ENCODE results near the gene MAPK8.

Gene MAPK8

DNA sequence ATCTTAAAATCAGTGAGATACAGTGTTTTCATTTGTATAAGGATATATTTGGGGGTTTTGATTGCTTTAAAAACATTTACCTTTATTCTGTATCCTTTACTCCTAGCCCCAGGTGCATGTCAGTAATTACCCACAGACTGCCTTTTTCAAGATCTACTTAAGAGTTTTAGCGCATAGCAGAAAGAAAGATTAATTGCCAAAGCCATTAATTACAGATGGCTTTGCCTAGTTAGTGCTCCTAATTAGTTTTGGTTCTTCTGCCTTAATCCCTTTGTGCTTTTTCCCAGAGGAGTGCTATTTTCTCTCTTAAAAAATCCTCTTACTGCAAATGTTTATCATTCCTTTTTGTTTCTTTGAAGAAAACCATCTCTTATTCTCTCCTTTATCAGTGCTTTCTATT is 122.8 kb downstream of the MAPK8 start:
- Histone ChIP-seq H3K9me3 (ENCODE audit: low read length) (no peaks in the 10 kb centered on the region), H3K36me3 (ENCODE audit: insufficient read depth, low read length) (peaks cover 49% of the 10 kb centered on the region), H3K4me1 (ENCODE audit: insufficient read depth, low read length) (no peaks in the 10 kb centered on the region), H2AFZ (ENCODE audit: low read depth, low read length) (no peak overlapping the region), H3K4me3 (ENCODE audit: low read length) (no peak overlapping the region), H3K27me3 (ENCODE audit: insufficient read depth, low read length) (no peaks in the 10 kb centered on the region)

DNA sequence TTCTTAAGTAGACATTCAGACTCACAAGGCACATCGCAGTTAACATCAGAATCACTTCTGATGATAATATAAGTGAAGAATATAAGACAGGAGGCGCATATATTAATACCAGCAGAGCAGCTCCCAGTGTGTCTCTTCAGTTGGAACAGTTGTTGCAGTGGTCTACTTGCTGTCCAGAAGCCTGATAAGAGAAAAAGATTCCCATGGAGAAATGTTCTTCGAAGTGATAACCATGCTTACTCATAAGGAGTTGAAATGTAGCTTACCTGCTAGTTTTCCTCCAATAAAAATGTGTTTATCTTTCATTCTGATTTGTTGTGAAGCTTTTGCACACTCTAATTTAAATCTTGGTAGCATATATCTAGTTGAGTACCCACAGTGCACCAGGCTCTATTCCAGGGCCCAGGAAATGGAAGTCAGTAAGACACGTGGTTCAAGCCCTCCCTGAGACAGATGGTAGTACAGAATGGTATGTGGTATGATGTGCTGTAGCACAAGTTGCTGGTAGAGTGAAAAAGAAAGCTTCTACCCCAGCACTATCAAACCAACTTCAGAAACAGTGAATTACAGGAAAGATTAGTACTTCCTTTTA is 124.0 kb downstream of the MAPK8 start:
- Histone ChIP-seq H3K36me3 (ENCODE audit: insufficient read depth, low read length) (peaks cover 56% of the 10 kb centered on the region), H3K9me3 (ENCODE audit: low read length) (no peaks in the 10 kb centered on the region), H3K27me3 (ENCODE audit: insufficient read depth, low read length) (no peaks in the 10 kb centered on the region), H3K4me1 (ENCODE audit: insufficient read depth, low read length) (no peaks in the 10 kb centered on the region), H3K4me3 (ENCODE audit: low read length) (no peak overlapping the region), H2AFZ (ENCODE audit: low read depth, low read length) (no peak overlapping the region)

DNA sequence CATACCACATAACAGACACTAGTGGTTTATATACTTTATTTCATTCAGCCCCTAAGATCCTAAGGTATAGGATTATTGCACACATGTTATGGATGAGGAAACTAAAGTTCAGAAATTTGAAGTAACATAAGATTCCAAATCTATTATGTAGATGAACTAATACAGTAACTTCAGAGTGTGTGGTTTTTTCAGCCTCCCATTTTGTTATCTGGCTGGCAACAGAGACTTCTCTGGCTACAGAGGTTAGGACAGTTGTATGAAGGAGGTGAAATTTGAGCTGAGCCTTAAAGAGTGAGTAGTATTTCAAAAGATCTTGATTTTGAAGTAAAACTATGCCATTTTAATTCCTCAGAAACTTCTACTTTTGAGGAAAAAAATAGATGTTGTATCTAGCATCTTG is 125.4 kb downstream of the MAPK8 start:
- Histone ChIP-seq H3K4me1 (ENCODE audit: insufficient read depth, low read length) (no peaks in the 10 kb centered on the region), H3K9me3 (ENCODE audit: low read length) (no peaks in the 10 kb centered on the region), H3K4me3 (ENCODE audit: low read length) (no peak overlapping the region), H3K27me3 (ENCODE audit: insufficient read depth, low read length) (no peaks in the 10 kb centered on the region), H3K36me3 (ENCODE audit: insufficient read depth, low read length) (peaks cover 55% of the 10 kb centered on the region), H2AFZ (ENCODE audit: low read depth, low read length) (no peak overlapping the region)

DNA sequence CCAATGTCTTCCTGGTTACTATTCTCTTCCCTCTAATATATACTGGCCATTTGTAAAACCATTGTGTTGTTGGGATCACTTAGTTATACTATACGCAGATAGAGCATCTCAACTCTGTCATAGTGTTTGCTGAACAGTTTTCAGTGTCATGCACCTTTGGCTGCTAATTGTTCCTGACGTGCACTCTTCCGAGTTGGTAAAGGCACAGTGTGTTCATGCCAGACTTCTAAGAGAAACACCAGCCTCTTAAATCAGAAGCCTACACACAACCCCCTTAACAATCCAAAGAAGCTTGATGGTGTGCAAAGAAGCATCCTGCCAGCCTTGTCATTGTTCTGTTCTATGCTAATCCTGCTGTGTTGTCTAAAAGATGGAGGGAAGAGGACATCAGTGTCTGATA is 131.1 kb downstream of the MAPK8 start:
- no peak overlapping the region for H3K4me3 ChIP-seq (ENCODE audit: low read length)
- H3K27me3 ChIP-seq (ENCODE audit: insufficient read depth, low read length) = no peaks in the 10 kb centered on the region
- H3K4me1 ChIP-seq (ENCODE audit: insufficient read depth, low read length) = no peaks in the 10 kb centered on the region
- no peak overlapping the region for H2AFZ ChIP-seq (ENCODE audit: low read depth, low read length)
- H3K9me3 ChIP-seq (ENCODE audit: low read length) = no peaks in the 10 kb centered on the region
- H3K36me3 ChIP-seq (ENCODE audit: insufficient read depth, low read length) = peaks cover 35% of the 10 kb centered on the region

DNA sequence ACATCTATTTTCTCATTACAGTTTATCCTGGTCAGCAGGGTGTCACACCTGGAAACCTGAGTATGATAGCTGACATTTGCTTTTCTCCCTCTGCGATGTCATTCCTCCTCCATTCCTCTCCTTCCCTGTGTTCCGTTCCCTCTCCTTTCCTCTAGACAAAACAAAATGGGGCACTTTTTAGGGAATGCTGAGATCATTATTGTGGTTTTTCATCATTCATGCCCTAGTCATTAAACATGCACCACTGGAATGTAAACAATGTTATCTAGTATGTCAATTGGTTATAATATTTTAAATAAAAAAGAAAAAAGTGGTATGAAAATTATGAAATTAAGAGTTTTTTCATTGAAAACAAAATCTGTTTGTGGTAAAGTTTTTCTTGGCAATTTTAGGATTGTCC is 132.6 kb downstream of the MAPK8 start:
- H3K27me3 ChIP-seq (ENCODE audit: insufficient read depth, low read length) = no peaks in the 10 kb centered on the region
- H3K4me1 ChIP-seq (ENCODE audit: insufficient read depth, low read length) = no peaks in the 10 kb centered on the region
- no peak overlapping the region for H2AFZ ChIP-seq (ENCODE audit: low read depth, low read length)
- no peaks in the 10 kb centered on the region for H3K9me3 ChIP-seq (ENCODE audit: low read length)
- no peak overlapping the region for H3K4me3 ChIP-seq (ENCODE audit: low read length)
- peaks cover 28% of the 10 kb centered on the region for H3K36me3 ChIP-seq (ENCODE audit: insufficient read depth, low read length)

DNA sequence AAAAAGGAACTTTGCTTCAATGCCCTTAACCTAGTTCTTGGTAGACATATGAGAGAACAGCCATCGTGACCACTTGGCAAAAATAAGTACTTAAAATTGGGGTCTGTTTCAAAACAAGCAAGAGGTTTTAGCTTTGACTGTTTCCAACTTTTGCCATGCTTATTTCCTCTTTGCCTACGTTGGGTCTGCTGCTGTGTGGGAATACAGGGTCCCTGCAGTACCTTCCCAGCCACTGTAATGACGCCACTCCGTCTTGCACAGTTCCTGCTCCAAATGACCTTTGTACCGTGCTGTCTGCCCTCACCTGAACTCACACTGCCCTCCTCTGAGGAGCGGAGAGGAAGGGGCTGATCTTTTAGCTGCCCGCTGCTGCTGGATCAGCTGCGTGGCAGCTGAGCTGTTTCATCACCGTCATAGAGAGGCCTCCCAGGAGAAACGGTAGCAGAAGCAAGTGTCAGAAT is 133.1 kb downstream of the MAPK8 start:
- no peak overlapping the region for H2AFZ ChIP-seq (ENCODE audit: low read depth, low read length)
- H3K4me3 ChIP-seq (ENCODE audit: low read length) = no peak overlapping the region

DNA sequence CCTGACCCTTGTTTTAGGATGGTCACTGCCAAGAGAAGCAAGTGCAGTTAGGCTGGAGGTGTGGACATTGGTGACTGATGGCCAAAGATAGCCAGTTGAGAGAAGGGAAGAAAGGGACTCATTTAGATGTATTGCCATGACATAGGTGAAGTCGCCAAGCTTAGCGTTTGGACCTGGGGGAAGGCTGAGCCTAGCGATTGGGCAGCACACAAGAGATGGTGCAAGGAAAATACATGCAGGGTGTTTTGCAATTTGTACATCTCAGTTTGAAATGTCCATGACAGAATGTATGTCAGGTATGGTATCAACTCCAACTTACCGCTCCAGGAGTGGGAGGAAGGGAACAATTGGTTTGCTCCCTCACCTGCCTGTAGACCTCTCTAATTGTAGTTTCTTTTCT is 134.3 kb downstream of the MAPK8 start:
- H3K36me3 ChIP-seq (ENCODE audit: insufficient read depth, low read length) = peaks cover 19% of the 10 kb centered on the region
- no peaks in the 10 kb centered on the region for H3K27me3 ChIP-seq (ENCODE audit: insufficient read depth, low read length)
- H3K4me1 ChIP-seq (ENCODE audit: insufficient read depth, low read length) = no peaks in the 10 kb centered on the region
- H2AFZ ChIP-seq (ENCODE audit: low read depth, low read length) = no peak overlapping the region
- no peak overlapping the region for H3K4me3 ChIP-seq (ENCODE audit: low read length)
- H3K9me3 ChIP-seq (ENCODE audit: low read length) = no peaks in the 10 kb centered on the region

More for the DNA sequence above, 133.1 kb downstream of the MAPK8 start:
- no peaks in the 10 kb centered on the region for H3K9me3 ChIP-seq (ENCODE audit: low read length)
- no peaks in the 10 kb centered on the region for H3K4me1 ChIP-seq (ENCODE audit: insufficient read depth, low read length)
- peaks cover 24% of the 10 kb centered on the region for H3K36me3 ChIP-seq (ENCODE audit: insufficient read depth, low read length)
- no peaks in the 10 kb centered on the region for H3K27me3 ChIP-seq (ENCODE audit: insufficient read depth, low read length)

DNA sequence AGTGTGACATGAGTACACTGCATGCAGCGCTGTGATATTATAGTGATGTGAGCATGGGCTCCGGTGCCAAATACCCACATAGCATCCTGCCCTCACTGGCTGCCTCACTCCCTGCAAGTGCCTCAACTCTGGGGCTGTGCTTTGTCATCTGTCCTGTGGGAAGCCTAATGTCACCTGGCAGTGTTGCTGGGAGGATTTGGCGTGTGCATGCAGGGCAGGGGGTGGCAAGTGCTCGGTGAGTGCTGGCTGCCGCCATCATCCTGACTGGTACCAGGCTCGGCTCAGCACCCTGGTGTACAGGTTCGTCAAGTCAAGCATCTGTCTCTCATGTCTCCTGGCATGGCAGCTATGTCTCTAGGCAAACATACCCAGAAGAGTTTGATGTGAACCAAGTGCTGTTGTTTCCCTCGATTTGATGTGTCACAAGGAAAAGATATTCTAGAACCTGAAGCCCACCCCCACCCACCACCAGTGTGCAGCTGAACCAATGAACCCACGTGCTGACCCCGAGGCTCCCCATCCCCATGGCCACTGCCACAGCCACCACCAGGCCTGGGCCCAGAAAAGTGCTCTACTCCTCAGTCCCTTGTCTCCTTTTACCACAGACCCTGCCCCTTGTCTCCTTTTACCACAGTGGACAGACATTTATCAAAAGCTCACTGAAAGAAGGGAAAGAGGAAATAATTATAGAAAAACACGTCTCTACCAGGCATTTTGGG is 135.8 kb downstream of the MAPK8 start:
- Histone ChIP-seq H3K27me3 (ENCODE audit: insufficient read depth, low read length) (no peaks in the 10 kb centered on the region), H3K4me1 (ENCODE audit: insufficient read depth, low read length) (no peaks in the 10 kb centered on the region), H3K36me3 (ENCODE audit: insufficient read depth, low read length) (peaks cover 7% of the 10 kb centered on the region), H2AFZ (ENCODE audit: low read depth, low read length) (no peak overlapping the region), H3K4me3 (ENCODE audit: low read length) (no peak overlapping the region), H3K9me3 (ENCODE audit: low read length) (no peaks in the 10 kb centered on the region)

DNA sequence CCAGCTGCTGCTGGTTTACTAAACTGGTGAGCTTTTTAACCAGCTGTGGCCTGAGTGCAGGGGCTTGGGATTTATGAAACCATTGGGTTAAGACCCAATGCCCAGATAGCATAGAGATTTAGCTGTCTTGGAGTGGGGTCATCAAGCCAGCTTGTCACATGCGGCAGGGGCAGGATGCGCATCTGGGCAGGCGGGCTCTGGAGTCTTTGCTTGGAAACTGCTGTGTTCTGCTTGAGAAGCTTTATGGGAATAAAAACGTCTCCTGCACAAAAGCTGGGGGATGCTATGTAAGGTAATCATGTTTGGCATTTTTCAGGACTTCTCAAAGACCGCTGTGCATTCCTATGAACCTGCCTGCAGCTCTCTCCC is 136.3 kb downstream of the MAPK8 start:
- H2AFZ ChIP-seq (ENCODE audit: low read depth, low read length) = no peak overlapping the region
- no peaks in the 10 kb centered on the region for H3K9me3 ChIP-seq (ENCODE audit: low read length)
- H3K27me3 ChIP-seq (ENCODE audit: insufficient read depth, low read length) = no peaks in the 10 kb centered on the region
- H3K4me3 ChIP-seq (ENCODE audit: low read length) = no peak overlapping the region
- peaks cover 4% of the 10 kb centered on the region for H3K36me3 ChIP-seq (ENCODE audit: insufficient read depth, low read length)
- H3K4me1 ChIP-seq (ENCODE audit: insufficient read depth, low read length) = no peaks in the 10 kb centered on the region

DNA sequence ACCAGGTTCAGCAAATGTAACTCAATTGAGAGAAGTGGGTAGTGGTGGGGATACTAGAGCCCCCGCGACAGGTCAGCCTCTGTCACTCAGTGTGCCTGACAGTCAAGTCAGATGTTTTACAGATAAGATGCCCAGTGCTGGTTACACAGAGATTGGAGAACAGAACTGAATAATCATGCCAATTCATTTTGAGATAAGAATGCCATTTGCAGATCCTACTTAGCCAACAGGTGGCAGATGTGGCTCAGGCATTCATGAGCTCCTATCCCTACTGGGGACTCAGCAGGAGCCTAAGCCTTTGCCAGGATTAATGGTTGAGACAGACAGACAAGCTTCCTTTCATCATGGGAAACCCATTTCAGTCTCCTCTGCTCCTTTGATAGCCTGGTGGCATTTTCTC is 137.8 kb downstream of the MAPK8 start:
- Histone ChIP-seq H3K4me1 (ENCODE audit: insufficient read depth, low read length) (no peaks in the 10 kb centered on the region), H3K9me3 (ENCODE audit: low read length) (no peaks in the 10 kb centered on the region), H3K36me3 (ENCODE audit: insufficient read depth, low read length) (no peaks in the 10 kb centered on the region), H2AFZ (ENCODE audit: low read depth, low read length) (no peak overlapping the region), H3K27me3 (ENCODE audit: insufficient read depth, low read length) (no peaks in the 10 kb centered on the region), H3K4me3 (ENCODE audit: low read length) (no peak overlapping the region)

DNA sequence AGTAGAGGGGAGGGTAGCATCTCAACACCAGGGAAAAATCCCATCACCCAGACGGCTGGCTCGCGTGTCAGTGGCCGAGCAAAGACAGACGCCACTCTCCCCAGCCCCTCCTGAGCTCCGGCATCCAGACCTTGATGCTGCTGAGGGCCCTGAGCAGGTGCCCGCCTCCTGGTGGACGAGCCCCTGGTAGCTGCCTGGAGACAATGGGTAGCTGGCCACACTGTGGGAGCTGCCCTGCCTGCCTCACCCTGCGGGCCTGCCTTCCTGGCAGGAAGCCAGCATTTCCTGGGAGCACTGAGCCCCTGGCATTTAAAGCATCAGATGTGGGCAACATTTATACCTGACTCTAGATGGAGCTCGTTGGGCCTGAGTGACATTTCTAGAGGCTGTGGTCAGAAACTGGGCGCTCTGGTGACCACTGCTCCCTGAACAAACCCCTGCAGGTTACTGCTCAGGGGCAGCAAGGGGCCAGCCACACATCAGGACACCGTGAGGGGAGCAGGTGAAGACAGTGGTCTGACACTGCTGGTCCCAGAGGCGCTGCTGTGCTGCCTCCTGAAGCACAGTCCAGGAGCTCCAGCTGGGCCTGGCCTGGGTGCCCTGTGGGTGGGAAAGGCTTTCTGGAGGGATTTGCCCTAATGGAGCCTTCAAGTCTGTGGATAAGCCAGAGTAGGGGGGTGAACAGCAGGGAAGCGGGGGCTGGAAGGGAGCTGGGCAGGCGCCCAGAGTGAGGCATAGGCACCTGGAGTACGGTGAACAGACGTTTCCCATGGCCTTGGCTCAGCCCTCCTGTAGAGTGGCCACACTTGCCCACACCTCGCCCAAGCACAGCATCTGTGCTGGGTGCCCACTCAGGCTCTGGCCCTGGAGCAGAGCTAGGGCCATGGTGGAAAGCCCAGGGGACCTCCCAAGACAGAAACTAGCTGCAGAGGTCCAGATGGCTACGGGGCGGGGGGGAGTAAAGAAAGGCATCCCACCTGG is 138.7 kb downstream of the MAPK8 start:
- Histone ChIP-seq H3K27me3 (ENCODE audit: insufficient read depth, low read length) (no peaks in the 10 kb centered on the region), H2AFZ (ENCODE audit: low read depth, low read length) (no peak overlapping the region), H3K4me3 (ENCODE audit: low read length) (no peak overlapping the region), H3K4me1 (ENCODE audit: insufficient read depth, low read length) (no peaks in the 10 kb centered on the region), H3K9me3 (ENCODE audit: low read length) (no peaks in the 10 kb centered on the region), H3K36me3 (ENCODE audit: insufficient read depth, low read length) (no peaks in the 10 kb centered on the region)

DNA sequence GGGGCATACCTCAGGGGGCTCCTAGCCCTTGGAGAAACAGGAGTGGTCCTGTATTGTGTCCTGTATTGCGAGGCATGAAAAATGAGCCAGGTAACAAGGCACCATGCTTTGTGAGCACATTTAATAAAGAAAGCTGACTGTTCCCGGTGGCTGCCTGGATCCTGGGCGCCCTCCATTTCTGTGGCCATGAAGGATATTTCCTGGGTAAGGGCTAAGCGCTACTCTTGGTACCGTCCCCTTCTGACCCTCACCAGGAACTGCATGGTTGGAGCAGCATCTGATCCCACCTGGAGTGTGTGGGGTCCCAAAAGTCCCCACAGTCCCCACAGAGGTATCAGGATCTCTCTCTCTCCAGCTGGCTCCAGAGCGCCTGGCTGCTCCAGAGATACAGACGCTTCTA is 139.5 kb downstream of the MAPK8 start:
- Histone ChIP-seq H3K9me3 (ENCODE audit: low read length) (no peaks in the 10 kb centered on the region), H3K36me3 (ENCODE audit: insufficient read depth, low read length) (no peaks in the 10 kb centered on the region), H3K4me1 (ENCODE audit: insufficient read depth, low read length) (no peaks in the 10 kb centered on the region), H3K27me3 (ENCODE audit: insufficient read depth, low read length) (no peaks in the 10 kb centered on the region), H3K4me3 (ENCODE audit: low read length) (no peak overlapping the region), H2AFZ (ENCODE audit: low read depth, low read length) (no peak overlapping the region)

DNA sequence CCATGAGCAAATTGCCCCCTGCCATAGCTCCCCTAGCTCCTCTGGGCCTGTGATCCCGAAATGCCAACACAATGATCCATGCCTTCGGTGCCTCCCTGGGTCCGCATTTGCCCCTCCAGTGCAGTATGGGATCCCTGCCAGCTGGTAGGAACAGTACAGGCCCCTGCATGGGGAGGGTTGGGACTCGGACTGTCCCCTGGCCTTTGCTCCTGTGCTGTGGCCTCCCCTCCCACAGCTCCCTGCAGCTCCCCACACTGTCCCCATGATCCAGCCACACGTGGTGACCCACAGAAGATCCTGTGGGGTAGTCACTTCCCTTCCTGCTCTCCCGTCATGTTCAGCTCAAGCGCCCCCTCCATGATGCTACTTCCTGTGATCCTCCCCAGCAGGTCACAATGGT is 140.3 kb downstream of the MAPK8 start:
- H3K36me3 ChIP-seq (ENCODE audit: insufficient read depth, low read length) = no peaks in the 10 kb centered on the region
- no peak overlapping the region for H2AFZ ChIP-seq (ENCODE audit: low read depth, low read length)
- H3K27me3 ChIP-seq (ENCODE audit: insufficient read depth, low read length) = no peaks in the 10 kb centered on the region
- H3K4me3 ChIP-seq (ENCODE audit: low read length) = no peak overlapping the region
- H3K9me3 ChIP-seq (ENCODE audit: low read length) = no peaks in the 10 kb centered on the region
- no peaks in the 10 kb centered on the region for H3K4me1 ChIP-seq (ENCODE audit: insufficient read depth, low read length)

All from neuron (in vitro differentiated cells).